Measurements from ENCODE around the gene TRPM8. TPM values are rescaled to one million over a fixed set of nuclear protein-coding genes. Genes with fewer than 3 reads are reported as not detected.
A peak's percentile ranks its signal among the peaks of the same experiment; 100 is the strongest.
"Not testable (repeated sequence)": the region's sequence is repeated elsewhere in the genome, so short reads cannot be mapped to it uniquely, and the experiment has no call there.

Gene TRPM8
- total and polyA plus RNA-seq, 2 experiments from 2014 or later = 0.83 TPM; not detected in 1

DNA sequence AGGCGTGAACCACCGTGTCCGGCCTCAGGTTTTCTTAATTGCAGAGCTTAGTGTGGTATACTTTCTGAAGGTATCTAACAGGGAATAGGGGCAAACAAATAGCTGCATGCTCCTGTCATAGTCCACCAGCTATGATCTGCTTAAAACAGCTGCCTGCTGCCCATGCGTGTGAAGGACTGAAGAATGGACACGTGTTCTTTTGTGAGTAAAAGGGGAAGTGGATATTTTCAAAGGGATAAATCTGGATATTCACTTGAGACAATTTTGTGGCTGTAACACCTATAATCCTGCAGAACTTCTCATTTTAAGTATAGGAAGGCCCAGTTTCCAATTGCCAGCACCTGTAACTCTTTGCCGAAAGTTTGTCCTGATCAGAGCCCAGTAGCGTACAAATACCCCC, 44.7 kb downstream of the TRPM8 start:
- no peak overlapping the region for H3K4me3 ChIP-seq

DNA sequence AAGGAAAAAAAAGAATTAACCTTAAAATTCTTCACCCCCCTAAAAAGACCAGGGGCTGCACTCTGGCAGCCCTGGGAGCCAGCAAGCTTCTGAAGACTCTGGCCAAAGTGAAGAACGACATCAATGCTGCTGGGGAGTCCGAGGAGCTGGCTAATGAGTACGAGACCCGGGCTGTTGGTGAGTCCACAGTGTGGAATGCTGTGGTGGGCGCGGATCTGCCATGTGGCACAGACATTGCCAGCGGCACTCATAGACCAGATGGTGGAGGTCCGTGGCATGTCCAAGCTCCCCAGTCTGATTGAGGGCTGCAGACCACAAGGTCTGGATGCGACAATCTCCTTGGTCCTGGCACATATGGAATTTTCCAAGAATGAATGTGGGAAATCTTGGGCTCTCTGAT, 47.4 kb downstream of the TRPM8 start:
- no peaks in the 10 kb centered on the region for H3K9me3 ChIP-seq (ENCODE audit: low read depth)
- no peaks in the 10 kb centered on the region for H3K27me3 ChIP-seq
- no peak overlapping the region for H3K27ac ChIP-seq
- no peak for DNase-seq (ENCODE audit: low read depth in 1 of 2, low spot score in 1 of 2)
- H3K4me1 ChIP-seq (ENCODE audit: low read depth) = no peaks in the 10 kb centered on the region
- TF ChIP-seq, protein P1, sequence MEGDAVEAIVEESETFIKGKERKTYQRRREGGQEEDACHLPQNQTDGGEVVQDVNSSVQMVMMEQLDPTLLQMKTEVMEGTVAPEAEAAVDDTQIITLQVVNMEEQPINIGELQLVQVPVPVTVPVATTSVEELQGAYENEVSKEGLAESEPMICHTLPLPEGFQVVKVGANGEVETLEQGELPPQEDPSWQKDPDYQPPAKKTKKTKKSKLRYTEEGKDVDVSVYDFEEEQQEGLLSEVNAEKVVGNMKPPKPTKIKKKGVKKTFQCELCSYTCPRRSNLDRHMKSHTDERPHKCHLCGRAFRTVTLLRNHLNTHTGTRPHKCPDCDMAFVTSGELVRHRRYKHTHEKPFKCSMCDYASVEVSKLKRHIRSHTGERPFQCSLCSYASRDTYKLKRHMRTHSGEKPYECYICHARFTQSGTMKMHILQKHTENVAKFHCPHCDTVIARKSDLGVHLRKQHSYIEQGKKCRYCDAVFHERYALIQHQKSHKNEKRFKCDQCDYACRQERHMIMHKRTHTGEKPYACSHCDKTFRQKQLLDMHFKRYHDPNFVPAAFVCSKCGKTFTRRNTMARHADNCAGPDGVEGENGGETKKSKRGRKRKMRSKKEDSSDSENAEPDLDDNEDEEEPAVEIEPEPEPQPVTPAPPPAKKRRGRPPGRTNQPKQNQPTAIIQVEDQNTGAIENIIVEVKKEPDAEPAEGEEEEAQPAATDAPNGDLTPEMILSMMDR (IDR thresholded peaks at IDR 0.05; ENCODE audit: low read depth, low read length) = no peak
- no peaks in the 10 kb centered on the region for H3K36me3 ChIP-seq
- no peak overlapping the region for H3K4me3 ChIP-seq

More for the DNA sequence above, 44.7 kb downstream of the TRPM8 start:
- no peaks in the 10 kb centered on the region for H3K4me1 ChIP-seq (ENCODE audit: low read depth)
- H3K27me3 ChIP-seq = no peaks in the 10 kb centered on the region
- no peaks in the 10 kb centered on the region for H3K9me3 ChIP-seq (ENCODE audit: low read depth)
- DNase-seq (ENCODE audit: low read depth in 1 of 2, low spot score in 1 of 2) = no peak
- H3K36me3 ChIP-seq = no peaks in the 10 kb centered on the region
- no peak overlapping the region for H3K27ac ChIP-seq
- TF ChIP-seq, protein P1 (IDR thresholded peaks at IDR 0.05; ENCODE audit: low read depth, low read length) = no peak

DNA sequence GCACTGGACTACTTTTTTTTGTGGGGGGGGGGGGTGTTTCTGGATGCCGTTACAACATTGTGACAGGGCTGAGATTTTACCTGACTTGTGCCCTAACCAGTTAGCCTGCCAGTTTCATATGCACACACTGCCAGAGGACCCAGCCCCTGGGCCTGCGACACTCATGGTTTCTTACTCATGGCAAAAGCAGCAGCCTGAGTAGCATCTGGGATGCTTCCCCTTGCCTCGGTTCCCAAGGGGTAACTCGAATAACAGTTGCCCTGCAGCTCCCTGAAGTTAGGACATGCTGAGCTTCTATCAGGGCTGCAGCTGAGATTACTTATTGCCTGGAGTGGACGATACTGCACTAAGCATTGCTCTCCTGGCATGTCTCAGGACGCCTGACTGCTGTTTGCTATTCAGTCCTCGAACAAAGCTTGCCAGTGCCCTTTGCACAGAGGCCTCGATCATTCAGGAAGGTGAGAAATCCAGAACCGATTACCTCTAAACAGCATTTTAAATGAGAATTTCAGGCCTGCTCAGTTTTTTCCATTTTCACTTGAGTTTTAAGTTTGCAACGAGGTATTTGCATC, 47.9 kb downstream of the TRPM8 start:
- no peak overlapping the region for H3K4me3 ChIP-seq
- H3K27ac ChIP-seq = no peak overlapping the region
- no peaks in the 10 kb centered on the region for H3K9me3 ChIP-seq (ENCODE audit: low read depth)
- H3K36me3 ChIP-seq = no peaks in the 10 kb centered on the region
- TF ChIP-seq, protein P1 (IDR thresholded peaks at IDR 0.05; ENCODE audit: low read depth, low read length) = no peak
- no peak for DNase-seq (ENCODE audit: low read depth in 1 of 2, low spot score in 1 of 2)
- no peaks in the 10 kb centered on the region for H3K4me1 ChIP-seq (ENCODE audit: low read depth)
- H3K27me3 ChIP-seq = no peaks in the 10 kb centered on the region

DNA sequence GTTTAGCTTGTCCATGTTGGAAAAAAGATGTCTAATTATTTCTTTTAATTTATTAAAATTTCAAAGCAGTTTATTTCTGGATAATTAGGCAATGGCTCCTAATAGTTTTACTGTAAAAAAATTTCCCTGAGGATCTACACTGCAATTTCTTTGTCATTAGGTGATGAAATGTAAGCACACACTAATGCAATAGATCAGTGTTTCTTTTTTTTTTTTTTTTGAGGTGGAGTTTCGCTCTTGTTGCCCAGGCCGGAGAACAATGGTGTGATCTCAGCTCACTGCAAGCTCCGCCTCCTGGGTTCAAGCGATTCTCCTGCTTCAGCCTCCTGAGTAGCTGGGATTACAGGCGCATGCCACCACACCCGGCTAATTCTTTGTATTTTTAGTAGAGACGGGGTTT, 48.5 kb downstream of the TRPM8 start:
- not testable (repeated sequence) for H3K36me3 ChIP-seq; H3K4me1 ChIP-seq (ENCODE audit: low read depth); H3K27ac ChIP-seq; H3K27me3 ChIP-seq; H3K4me3 ChIP-seq; H3K9me3 ChIP-seq (ENCODE audit: low read depth); DNase-seq (ENCODE audit: low read depth in 1 of 2, low spot score in 1 of 2)

DNA sequence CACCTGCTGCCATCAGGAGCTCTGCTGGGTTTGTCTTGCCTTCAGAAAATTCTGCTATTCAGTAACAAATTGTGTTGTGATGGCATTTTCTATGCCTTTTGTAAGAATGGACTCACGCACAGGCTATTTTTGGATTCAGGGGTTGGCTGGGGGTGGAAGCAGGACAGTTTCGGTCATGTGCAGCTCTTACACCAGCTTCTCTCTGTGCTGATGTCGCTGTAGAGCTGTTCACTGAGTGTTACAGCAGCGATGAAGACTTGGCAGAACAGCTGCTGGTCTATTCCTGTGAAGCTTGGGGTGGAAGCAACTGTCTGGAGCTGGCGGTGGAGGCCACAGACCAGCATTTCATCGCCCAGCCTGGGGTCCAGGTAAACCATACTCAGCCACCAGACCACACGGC, 49.2 kb downstream of the TRPM8 start:
- peak in 1 of 2 donors; percentile 22 for DNase-seq (ENCODE audit: low read depth in 1 of 2, low spot score in 1 of 2)
- H3K4me1 ChIP-seq (ENCODE audit: low read depth) = no peaks in the 10 kb centered on the region
- H3K36me3 ChIP-seq = no peaks in the 10 kb centered on the region
- H3K27ac ChIP-seq = no peak overlapping the region
- H3K27me3 ChIP-seq = no peaks in the 10 kb centered on the region
- H3K9me3 ChIP-seq (ENCODE audit: low read depth) = no peaks in the 10 kb centered on the region
- TF ChIP-seq, protein P1 (IDR thresholded peaks at IDR 0.05; ENCODE audit: low read depth, low read length) = no peak
- no peak overlapping the region for H3K4me3 ChIP-seq

DNA sequence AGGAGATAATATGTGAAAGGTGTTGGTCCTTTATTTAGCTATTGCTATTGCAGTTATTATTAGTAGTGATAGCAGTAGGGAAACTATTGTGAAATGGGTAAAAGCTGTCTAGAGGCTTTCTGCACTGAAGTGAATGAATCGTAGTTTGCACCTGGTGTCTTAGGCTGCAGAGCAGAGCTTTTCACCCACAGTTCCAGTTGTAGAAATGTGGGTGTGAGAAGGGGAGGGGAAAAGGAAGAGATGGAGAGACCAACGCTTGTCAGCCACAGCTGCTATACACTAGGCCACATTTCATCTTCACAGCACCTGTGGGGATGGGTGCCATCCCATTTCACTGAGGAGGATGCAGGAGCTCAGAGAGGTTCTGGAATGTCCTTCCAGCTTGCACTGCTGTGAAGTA, 50.0 kb downstream of the TRPM8 start:
- Histone ChIP-seq H3K4me1 (ENCODE audit: low read depth) (no peaks in the 10 kb centered on the region), H3K4me3 (no peak overlapping the region), H3K27ac (no peak overlapping the region), H3K36me3 (no peaks in the 10 kb centered on the region), H3K9me3 (ENCODE audit: low read depth) (no peaks in the 10 kb centered on the region), H3K27me3 (no peaks in the 10 kb centered on the region)
- TF ChIP-seq, protein P1 (IDR thresholded peaks at IDR 0.05; ENCODE audit: low read depth, low read length) = no peak
- DNase-seq (ENCODE audit: low read depth in 1 of 2, low spot score in 1 of 2) = no peak

All from cardiac muscle cell (in vitro differentiated cells and primary cell).